ENCODE data around the gene ATP8A2. TPM values are rescaled to one million over a fixed set of nuclear protein-coding genes. Genes with fewer than 3 reads are reported as not detected.

The ATP8A2 gene
- total and polyA plus RNA-seq, 12 donors, result under 0.01 to 0.18 (median 0.10) TPM; not detected in 3

DNA sequence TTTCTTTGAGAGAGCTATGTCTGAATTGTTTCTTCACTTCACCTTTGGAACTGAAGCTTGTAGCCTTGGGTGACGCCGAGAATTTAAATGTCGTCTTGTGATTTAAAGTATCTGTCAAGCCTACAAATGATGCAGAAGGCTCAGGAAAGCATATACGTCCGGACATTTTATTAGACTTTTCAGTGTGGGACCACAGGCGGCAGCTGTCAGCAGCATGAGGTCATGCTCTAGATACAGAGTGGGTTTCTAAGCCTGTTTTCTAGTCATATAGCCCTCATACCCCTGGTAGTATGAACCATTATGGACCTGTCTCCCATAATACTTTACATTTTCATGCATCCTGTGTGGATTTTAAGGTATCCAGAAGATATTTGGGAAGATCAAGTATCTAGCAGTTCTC lies 212.3 kb downstream of the ATP8A2 start:
- peaks cover 0 to 63% (median 30%) of the 10 kb centered on the region in 7 donors for H3K27me3 ChIP-seq
- ATAC-seq, result no peak
- H3K4me3 ChIP-seq, result no peak overlapping the region
- H3K27ac ChIP-seq, result no peak overlapping the region
- TF ChIP-seq, protein P1, sequence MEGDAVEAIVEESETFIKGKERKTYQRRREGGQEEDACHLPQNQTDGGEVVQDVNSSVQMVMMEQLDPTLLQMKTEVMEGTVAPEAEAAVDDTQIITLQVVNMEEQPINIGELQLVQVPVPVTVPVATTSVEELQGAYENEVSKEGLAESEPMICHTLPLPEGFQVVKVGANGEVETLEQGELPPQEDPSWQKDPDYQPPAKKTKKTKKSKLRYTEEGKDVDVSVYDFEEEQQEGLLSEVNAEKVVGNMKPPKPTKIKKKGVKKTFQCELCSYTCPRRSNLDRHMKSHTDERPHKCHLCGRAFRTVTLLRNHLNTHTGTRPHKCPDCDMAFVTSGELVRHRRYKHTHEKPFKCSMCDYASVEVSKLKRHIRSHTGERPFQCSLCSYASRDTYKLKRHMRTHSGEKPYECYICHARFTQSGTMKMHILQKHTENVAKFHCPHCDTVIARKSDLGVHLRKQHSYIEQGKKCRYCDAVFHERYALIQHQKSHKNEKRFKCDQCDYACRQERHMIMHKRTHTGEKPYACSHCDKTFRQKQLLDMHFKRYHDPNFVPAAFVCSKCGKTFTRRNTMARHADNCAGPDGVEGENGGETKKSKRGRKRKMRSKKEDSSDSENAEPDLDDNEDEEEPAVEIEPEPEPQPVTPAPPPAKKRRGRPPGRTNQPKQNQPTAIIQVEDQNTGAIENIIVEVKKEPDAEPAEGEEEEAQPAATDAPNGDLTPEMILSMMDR (IDR thresholded peaks at IDR 0.05), result no peak
- DNase-seq, result no peak
- intact Hi-C loops (cut with DNase I), result no loop called here
- H3K4me1 ChIP-seq, result no peaks in the 10 kb centered on the region
- no peaks in the 10 kb centered on the region for H3K36me3 ChIP-seq
- WGBS, 2 donors, result 55 to 69% methylated on average over 6 of the region's 6 CpGs
- H3K9me3 ChIP-seq, result no peaks in the 10 kb centered on the region

DNA sequence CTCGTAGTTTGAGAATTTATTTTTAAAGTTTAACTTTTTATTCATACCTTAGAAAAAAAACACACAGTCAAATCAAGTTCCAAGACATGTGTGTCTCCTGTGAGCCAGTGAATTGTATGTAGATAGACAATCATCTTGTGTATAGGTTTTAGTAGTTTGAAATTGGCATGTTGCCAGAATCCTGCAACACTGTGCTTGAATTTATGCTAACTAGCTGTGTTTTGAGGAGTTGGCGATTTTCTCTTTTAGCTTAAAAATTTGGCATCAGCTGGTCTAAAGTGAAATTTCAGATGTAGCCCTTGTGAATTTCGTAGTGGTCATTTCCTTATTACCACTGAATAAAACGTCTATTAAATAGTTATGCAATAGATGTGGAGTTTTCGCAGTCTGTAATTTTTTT lies 213.2 kb downstream of the ATP8A2 start:
- Histone ChIP-seq H3K4me1 (no peaks in the 10 kb centered on the region), H3K27me3 (peaks cover 0 to 56% (median 28%) of the 10 kb centered on the region in 7 donors), H3K4me3 (no peak overlapping the region), H3K27ac (no peak overlapping the region), H3K9me3 (no peaks in the 10 kb centered on the region), H3K36me3 (no peaks in the 10 kb centered on the region)
- 58 to 67% methylated on average over 5 of the region's 5 CpGs for WGBS, 2 donors
- ATAC-seq (no peak), DNase-seq (no peak)
- TF ChIP-seq, protein P1 (IDR thresholded peaks at IDR 0.05), result no peak
- intact Hi-C loops (cut with DNase I), result no loop called here

DNA sequence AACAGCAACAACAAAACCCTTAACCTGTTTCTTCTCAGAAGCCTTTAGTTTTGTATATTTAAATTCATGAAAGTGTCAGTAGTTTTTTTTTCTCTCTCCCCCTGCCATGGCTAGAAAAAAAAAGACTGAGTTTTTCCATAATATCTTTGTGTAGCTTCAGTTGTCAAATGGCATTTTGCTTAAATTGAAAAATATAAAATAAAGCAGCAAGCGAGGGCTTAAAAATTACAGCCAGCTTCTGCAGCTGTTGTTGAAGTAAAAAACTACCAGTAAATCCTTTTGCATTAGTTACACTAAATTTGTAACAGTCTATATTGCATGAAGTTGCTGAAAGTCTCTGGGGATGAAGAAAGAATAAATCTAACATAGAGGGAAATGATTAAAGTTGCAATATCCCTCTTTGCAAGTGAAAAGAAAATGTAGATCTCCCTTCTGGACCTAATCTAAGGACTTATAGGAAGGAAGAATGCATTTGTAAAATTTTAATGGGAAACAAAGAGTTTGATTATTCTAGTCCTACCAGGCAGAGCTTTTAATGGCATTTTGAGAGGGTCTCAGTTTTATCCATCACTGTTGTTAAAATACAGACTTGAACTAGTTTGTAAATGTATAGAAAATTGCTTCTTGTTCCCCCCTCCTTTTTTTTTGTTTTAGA lies 215.7 kb downstream of the ATP8A2 start:
- Histone ChIP-seq H3K9me3 (no peaks in the 10 kb centered on the region), H3K27ac (no peak overlapping the region), H3K4me3 (no peak overlapping the region), H3K4me1 (no peaks in the 10 kb centered on the region), H3K27me3 (peaks cover 0 to 57% (median 30%) of the 10 kb centered on the region in 7 donors), H3K36me3 (no peaks in the 10 kb centered on the region)
- ATAC-seq (no peak), DNase-seq (no peak)
- whole genome bisulfite sequencing, 2 donors, result 75 to 88% methylated on average over 1 of the region's 1 CpG
- intact Hi-C loops (cut with DNase I), result no loop called here
- TF ChIP-seq, protein P1 (IDR thresholded peaks at IDR 0.05), result no peak

- intact Hi-C loops (cut with DNase I), result no loop called here
- H3K27ac ChIP-seq, result no peak overlapping the region
- TF ChIP-seq, protein P1 (IDR thresholded peaks at IDR 0.05), result no peak
- no peak overlapping the region for H3K4me3 ChIP-seq
- H3K4me1 ChIP-seq, result no peaks in the 10 kb centered on the region
- ATAC-seq, result no peak
- H3K9me3 ChIP-seq, result no peaks in the 10 kb centered on the region
- 79 to 82% methylated on average over 12 of the region's 12 CpGs for WGBS, 2 donors
- peaks cover 0 to 61% (median 31%) of the 10 kb centered on the region in 7 donors for H3K27me3 ChIP-seq
- H3K36me3 ChIP-seq, result no peaks in the 10 kb centered on the region
- no peak for DNase-seq
Observed at GRCh38 chr13:25588336-25589060, 216.7 kb downstream of the ATP8A2 start.
